Erythroblast (primary cell): Measurements from ENCODE around the gene ADD1.
"Not testable (repeated sequence)": the region's sequence is repeated elsewhere in the genome, so short reads cannot be mapped to it uniquely, and the experiment has no call there.

Experiments
- DNase-seq, 2 experiments: peaks; one replicate each; lab custom pipeline; 2025; lab: John Stamatoyannopoulos, UW
- GATA1 ChIP-seq: IDR thresholded peaks from 2 replicates; pipeline ENCODE4 v1.6.1; 2011; ENCODE audit warnings: low read depth, mild to moderate bottlenecking, control low read depth, low read length, moderate library complexity
- POLR2A ChIP-seq: IDR thresholded peaks from 2 replicates; pipeline ENCODE4 v1.6.1; 2011; ENCODE audit warnings: mild to moderate bottlenecking, low read length

The ADD1 gene

DNA sequence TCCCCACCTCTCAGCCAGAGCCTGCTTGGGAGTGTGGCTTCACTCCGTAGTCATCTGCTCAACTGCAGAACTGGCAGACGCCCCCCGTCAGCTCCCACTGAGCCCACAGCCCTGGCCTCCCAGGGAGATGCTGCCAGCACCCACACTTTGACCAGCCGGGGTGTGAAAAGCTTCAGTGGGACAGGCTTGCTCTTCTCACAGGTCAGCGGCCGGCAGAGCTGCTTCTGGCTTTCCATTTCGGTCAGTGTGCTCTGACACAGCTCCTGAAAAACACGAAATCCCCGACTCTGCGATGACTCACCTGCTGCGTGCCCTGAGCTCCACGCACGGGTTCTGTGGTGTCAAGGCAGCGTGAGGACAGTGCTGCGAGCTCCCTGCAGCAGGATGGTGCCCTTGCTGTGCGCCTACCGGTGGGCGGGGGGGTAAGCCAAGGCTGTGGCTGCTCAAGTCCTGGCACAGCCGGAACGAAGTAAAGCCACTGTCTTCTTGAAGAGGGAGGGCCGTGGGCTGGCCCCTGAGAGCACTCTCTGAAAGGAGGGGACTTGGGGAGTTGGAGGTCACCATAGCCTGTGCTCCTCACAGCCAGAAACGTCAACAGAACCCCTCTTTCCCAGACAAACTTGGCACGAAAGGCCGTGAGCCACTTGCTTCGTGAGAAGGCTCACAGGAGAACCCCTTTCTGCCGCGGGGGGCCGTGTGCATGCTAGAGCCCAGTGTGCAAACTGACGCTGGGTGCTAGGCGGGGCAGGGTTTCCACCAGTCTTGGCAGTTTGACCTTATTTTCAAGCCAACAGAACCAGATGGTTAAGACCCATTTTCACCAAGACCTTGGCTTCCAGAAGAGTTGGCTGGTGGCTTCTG is 96.0 kb downstream of the ADD1 start:
- DNase-seq: no peak
- no peak for TF ChIP-seq POLR2A
- no peak for TF ChIP-seq GATA1

GRCh38 chr4:2940267-2941137 is 96.9 kb downstream of the ADD1 start:
- no peak for DNase-seq
- TF ChIP-seq POLR2A (no peak), GATA1 (no peak)

DNA sequence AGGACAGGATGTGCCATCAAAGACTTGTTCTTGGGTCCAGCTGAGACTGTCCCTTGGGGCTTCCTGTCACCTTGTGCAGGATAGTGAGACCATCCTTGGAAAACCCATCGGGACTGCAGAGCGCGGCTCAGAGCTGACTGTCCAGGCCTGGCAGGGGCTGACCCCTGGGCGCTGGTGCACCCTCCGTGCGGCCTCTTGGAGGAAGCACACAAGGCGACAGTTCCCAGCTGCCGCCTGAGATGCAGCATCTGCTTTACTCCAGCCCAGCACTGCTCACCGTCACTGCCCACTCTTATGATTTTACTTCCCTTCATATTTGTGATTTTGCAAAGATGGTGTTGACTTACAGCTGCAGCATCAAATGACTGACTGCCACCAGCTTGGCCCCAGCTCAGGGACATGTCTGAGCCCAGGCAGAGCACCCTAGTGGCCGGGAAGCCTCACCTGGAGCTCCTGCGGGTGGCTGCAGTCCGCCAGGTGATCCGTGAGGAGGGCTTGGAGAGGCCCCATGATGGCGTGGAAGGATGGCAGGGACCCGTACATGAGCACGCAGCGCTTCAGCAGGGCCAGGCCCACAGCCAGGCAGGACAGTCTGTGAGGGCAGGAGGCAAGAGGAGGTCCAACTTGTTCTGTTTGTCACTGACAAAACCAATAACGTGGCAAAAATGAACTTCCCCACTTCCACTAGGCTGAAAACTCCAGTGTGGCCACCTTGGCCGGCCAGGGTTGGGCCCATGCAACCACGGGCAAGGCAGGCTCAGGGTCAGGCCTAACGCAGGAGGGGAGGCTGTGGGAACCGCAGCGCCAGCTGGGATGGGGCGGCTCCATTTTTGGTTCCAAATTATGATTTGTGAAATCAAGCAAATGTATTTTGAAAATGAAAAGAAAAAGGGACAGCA is 97.7 kb downstream of the ADD1 start:
- no peak for DNase-seq
- TF ChIP-seq GATA1: no peak
- TF ChIP-seq POLR2A: peak; percentile 4

DNA sequence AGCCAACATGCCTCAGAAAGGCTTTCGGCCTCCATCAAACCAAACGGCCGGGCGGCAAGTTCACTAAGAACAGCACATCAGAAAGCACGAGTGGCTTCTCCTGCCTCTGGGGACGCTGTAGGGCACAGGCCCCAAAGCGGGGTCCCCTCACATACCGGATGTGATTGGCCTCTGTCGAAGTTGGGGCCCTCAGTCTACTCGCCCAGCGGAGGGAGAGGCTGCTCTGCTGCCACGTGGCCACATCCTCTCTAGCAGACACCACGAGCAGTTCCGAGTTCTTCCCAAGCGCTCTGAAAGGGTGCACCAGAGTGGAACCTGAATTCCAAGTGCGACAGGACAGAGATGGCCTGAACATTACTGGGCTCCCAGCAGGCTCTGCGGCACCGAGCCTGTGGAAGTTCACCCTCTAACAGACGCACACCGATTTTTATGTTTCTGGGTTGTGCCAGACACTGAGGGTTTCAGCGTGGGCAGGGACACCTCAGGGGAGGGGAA is 98.4 kb downstream of the ADD1 start:
- no peak for DNase-seq
- TF ChIP-seq GATA1: no peak
- TF ChIP-seq POLR2A: no peak

- no peak for DNase-seq
- TF ChIP-seq GATA1: no peak
- no peak for TF ChIP-seq POLR2A
These were observed 99.1 kb downstream of the ADD1 start for GRCh38 chr4:2942532-2943363.

- TF ChIP-seq POLR2A (no peak), GATA1 (no peak)
- DNase-seq: no peak
These were observed 99.9 kb downstream of the ADD1 start for GRCh38 chr4:2943364-2944090.

DNA sequence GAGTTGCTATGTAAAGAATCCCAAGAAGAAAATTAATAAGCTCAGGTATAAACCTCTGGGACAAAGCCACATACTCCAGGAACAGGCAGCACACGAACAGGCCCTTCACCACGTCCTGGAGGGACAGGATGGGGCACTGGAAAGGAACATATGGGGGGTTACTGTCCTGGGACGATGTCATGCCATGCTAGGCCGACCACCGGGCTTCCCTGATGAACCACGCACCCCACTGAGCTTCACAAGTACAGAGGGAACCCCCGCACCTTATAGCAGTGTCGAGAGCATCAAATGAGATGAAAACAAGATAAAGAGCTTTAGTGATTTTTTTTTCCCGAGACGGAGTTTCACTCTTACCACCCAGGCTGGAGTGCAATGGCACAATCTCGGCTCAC is 100.4 kb downstream of the ADD1 start:
- TF ChIP-seq GATA1 (no peak), POLR2A (no peak)

GRCh38 chr4:2944586-2945526 is 101.2 kb downstream of the ADD1 start:
- no peak for DNase-seq
- TF ChIP-seq POLR2A (no peak), GATA1 (no peak)

More for the DNA sequence above, 100.4 kb downstream of the ADD1 start:
- DNase-seq: no peak

DNA sequence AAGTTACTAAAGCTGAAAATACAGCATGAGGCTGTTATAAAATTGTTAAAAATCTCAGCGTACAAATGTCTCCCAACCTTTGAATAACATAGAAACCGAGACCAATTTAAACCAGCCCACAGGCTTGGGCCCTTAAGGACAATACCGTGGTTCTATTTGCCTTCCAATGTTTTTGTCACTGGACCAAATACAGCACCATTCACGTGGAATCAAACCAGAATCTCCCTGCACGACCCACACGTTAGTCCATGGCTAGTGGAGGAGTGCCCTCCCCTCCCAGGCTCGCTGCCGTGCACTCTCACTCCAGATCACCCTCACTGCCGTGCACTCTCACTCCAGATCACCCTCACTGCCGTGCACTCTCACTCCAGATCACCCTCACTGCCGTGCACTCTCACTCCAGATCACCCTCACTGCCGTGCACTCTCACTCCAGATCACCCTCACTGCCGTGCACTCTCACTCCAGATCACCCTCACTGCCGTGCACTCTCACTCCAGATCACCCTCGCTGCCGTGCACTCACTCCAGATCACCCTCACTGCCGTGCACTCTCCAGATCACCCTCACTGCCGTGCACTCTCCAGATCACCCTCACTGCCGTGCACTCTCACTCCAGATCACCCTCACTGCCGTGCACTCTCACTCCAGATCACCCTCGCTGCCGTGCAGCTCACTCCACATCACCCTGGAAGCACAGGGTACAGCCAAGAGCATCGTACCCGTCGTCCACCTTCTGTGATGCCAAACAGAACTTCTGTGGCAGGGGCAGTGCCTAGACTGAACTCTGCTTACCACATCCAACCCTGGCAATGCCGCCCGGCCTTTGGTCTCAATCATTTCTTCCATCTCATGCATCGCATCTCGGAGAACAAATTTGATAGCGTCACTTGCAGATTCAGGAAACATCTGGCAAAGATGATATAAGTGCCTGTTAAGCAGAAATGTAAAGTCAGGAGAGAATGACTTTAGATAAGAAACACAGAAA is 102.3 kb downstream of the ADD1 start:
- not testable (repeated sequence) for DNase-seq

GRCh38 chr4:2946812-2947600 is 103.4 kb downstream of the ADD1 start:
- DNase-seq: no peak
- TF ChIP-seq POLR2A: no peak
- no peak for TF ChIP-seq GATA1
